Vagina (tissue), 2 donors: ENCODE measurements around the gene FANK1. TPM values are rescaled to one million over a fixed set of nuclear protein-coding genes. Genes with fewer than 3 reads are reported as not detected.

Experiments used
- DNase-seq, 2 donors: peaks; one replicate each; pipeline ENCODE4 v3.0.0-alpha.2; 2017; ENCODE audit errors: extremely low spot score in 2 of 2
- H3K27ac ChIP-seq: fragments of 200-600 bp; sonication (generic); one replicate; pipeline ENCODE4 v1.5.1; 2019
- H3K27me3 ChIP-seq: fragments of 200-600 bp; sonication (generic); one replicate; pipeline ENCODE4 v1.5.1; 2019
- H3K36me3 ChIP-seq, 2 donors: fragments of 200-600 bp; sonication (generic); one replicate each; pipeline ENCODE4 v1.5.1; 2017 to 2019
- H3K4me1 ChIP-seq: fragments of 200-600 bp; sonication (generic); one replicate; pipeline ENCODE4 v1.5.1; 2019
- H3K4me3 ChIP-seq, 2 donors: fragments of 200-600 bp; sonication (generic); 1 replicate in 1 of 2; 2 replicates in 1 of 2; pipeline ENCODE4 v1.5.1; 2016 to 2019
- H3K9me3 ChIP-seq: fragments of 200-600 bp; sonication (generic); one replicate; pipeline ENCODE4 v1.5.1; 2019
- POLR2A ChIP-seq, 2 donors: fragments of 450-650 bp; IDR thresholded peaks; one replicate each; pipeline ENCODE4 v1.6.1; 2017; ENCODE audit warnings: antibody characterized with exemption in 2 of 2, mild to moderate bottlenecking in 2 of 2, moderate library complexity in 2 of 2
- POLR2AphosphoS5 ChIP-seq, 2 donors: sonication (generic); formaldehyde crosslinking; IDR thresholded peaks; one replicate each; pipeline ENCODE4 v1.9.0; 2017; ENCODE audit warnings: antibody characterized with exemption in 2 of 2, mild to moderate bottlenecking in 2 of 2, low read depth in 1 of 2; ENCODE audit not compliant: insufficient read depth in 1 of 2
- intact Hi-C: fragments of 100-400 bp; cut with DNase I; formaldehyde crosslinking; loops from one replicate; pipeline ENCODE4 v1.15.1; 2023
- total RNA-seq: library from RNA; depleted of rRNA; stranded (reverse); fragments of >200 nt; gene quantifications from one replicate; pipeline ENCODE4 v1.2.3, GENCODE V29; 2016
- TF ChIP-seq, protein P1 (sequence below), 3 experiments: fragments of 450-650 bp in 2 of 3; fragments of 200-600 bp in 1 of 3; sonication (generic) in 1 of 3; IDR thresholded peaks; one replicate each; pipeline ENCODE4 v1.5.1; 2017 to 2019; ENCODE audit warnings: antibody characterized with exemption in 3 of 3, mild to moderate bottlenecking in 2 of 3, moderate library complexity in 2 of 3

FANK1 gene
- total RNA-seq, 1 donor from 2014 or later: 6.6 TPM

DNA sequence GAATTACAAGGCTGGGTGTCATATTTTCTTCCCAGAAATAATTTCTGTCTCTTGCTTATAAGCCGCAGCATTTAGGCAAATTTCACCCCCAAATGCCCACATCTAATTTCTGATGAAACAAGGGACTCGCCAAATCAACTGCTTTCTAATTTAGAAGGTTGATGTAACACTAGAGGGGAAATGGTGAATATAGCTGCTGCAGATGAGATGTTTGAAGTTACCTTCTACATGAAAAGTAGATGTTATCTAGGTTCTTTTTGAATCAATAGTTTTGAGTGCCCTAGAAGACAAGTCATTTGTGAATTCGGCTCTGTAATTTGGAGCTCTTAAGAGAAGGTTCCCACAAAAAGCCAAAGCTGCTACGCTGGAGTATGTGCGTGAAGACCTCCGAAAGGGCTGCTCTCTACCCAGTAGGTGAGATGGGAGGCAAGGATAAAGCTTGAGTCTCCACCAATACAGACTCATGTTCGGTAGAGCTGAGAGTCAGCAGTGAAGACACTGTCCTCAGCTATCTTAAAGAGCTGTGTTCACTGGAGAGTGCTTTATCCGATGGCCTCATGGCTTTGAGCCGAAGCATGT, 99.5 kb downstream of the FANK1 start:
- TF ChIP-seq, protein P1, sequence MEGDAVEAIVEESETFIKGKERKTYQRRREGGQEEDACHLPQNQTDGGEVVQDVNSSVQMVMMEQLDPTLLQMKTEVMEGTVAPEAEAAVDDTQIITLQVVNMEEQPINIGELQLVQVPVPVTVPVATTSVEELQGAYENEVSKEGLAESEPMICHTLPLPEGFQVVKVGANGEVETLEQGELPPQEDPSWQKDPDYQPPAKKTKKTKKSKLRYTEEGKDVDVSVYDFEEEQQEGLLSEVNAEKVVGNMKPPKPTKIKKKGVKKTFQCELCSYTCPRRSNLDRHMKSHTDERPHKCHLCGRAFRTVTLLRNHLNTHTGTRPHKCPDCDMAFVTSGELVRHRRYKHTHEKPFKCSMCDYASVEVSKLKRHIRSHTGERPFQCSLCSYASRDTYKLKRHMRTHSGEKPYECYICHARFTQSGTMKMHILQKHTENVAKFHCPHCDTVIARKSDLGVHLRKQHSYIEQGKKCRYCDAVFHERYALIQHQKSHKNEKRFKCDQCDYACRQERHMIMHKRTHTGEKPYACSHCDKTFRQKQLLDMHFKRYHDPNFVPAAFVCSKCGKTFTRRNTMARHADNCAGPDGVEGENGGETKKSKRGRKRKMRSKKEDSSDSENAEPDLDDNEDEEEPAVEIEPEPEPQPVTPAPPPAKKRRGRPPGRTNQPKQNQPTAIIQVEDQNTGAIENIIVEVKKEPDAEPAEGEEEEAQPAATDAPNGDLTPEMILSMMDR (IDR thresholded peaks at IDR 0.05): no peak
- TF ChIP-seq POLR2AphosphoS5 (IDR thresholded peaks at IDR 0.05; ENCODE audit: insufficient read depth in 1 of 2, low read depth in 1 of 2): no peak
- Histone ChIP-seq H3K27ac (no peak overlapping the region), H3K4me1 (no peaks in the 10 kb centered on the region), H3K4me3 (no peak overlapping the region), H3K36me3 (no peaks in the 10 kb centered on the region), H3K27me3 (no peaks in the 10 kb centered on the region), H3K9me3 (no peaks in the 10 kb centered on the region)
- no peak for DNase-seq
- intact Hi-C loops: no loop called here

DNA sequence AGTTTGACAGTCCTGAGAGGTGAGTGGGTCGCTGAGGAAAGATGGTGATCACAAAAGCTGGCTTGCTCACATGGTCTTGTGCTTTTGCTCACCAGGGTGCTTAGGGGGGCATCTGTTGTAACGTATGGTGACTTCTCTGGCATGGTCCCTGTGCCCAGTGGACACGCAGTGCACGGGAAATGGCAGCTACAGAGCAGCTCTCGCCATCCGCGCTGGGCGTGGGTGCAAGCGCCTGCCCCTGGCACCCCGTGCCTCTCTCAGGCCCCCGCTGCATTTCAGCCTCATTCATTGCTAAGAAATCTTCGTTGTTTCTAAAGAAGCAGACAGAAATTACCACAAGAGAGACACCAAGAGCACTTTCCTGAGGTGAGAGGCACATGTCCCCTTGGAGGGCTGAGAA, 101.2 kb downstream of the FANK1 start:
- Histone ChIP-seq H3K4me3 (no peak overlapping the region), H3K4me1 (no peaks in the 10 kb centered on the region), H3K9me3 (no peaks in the 10 kb centered on the region), H3K36me3 (no peaks in the 10 kb centered on the region), H3K27me3 (no peaks in the 10 kb centered on the region), H3K27ac (no peak overlapping the region)
- intact Hi-C loops: no loop called here
- TF ChIP-seq POLR2AphosphoS5 (IDR thresholded peaks at IDR 0.05; ENCODE audit: insufficient read depth in 1 of 2, low read depth in 1 of 2): no peak
- DNase-seq: no peak

DNA sequence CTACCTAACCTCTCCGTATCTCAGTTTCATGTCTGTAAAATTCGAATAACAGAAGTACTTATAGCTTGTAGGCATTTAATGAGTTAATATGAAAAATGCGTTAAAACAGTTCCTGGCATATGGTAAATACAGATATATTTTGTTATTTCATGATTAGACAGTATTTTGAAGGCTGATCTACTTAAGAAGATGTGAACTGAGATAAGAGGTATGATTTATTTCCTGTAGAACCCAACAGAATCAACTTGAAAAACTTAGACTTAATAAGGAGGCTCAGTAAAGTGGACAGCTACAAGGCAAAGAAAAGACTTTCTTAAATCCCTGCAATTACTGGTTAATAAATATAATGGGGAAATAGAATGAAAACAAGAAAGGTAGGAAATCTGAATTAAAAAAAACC, 103.3 kb downstream of the FANK1 start:
- H3K36me3 ChIP-seq: no peaks in the 10 kb centered on the region
- no peaks in the 10 kb centered on the region for H3K9me3 ChIP-seq
- TF ChIP-seq POLR2AphosphoS5 (IDR thresholded peaks at IDR 0.05; ENCODE audit: insufficient read depth in 1 of 2, low read depth in 1 of 2) (no peak), POLR2A (IDR thresholded peaks at IDR 0.05) (no peak)
- TF ChIP-seq, protein P1 (IDR thresholded peaks at IDR 0.05): no peak
- no peak overlapping the region for H3K27ac ChIP-seq
- no peak overlapping the region for H3K4me3 ChIP-seq
- no peak for DNase-seq
- H3K4me1 ChIP-seq: no peaks in the 10 kb centered on the region
- intact Hi-C loops: no loop called here
- H3K27me3 ChIP-seq: no peaks in the 10 kb centered on the region

DNA sequence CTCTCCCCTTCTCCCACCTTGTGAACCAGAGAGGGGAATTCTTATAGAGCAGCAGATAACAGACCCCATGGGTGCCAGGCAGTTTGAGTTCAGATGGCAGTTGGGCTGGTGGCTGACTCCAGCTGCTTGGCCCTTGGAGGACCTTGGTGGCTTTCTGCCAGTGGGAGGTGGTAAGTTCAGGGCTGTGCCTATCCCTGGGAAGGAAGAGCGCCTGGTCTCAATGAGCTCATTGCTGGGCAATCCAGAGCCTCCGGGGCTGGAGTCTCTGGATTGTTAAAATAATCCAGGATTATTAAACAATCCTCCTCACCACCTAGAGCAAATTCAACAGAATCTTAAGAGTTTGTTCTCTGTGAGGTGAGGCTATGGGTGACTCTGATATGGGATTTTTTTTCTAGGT, 105.2 kb downstream of the FANK1 start:
- Histone ChIP-seq H3K27me3 (no peaks in the 10 kb centered on the region), H3K36me3 (no peaks in the 10 kb centered on the region), H3K27ac (no peak overlapping the region), H3K9me3 (no peaks in the 10 kb centered on the region), H3K4me3 (no peak overlapping the region), H3K4me1 (no peaks in the 10 kb centered on the region)
- intact Hi-C loops: no loop called here
- TF ChIP-seq, protein P1 (IDR thresholded peaks at IDR 0.05): no peak
- TF ChIP-seq POLR2AphosphoS5 (IDR thresholded peaks at IDR 0.05; ENCODE audit: insufficient read depth in 1 of 2, low read depth in 1 of 2): no peak
- TF ChIP-seq POLR2A (IDR thresholded peaks at IDR 0.05): no peak
- no peak for DNase-seq

DNA sequence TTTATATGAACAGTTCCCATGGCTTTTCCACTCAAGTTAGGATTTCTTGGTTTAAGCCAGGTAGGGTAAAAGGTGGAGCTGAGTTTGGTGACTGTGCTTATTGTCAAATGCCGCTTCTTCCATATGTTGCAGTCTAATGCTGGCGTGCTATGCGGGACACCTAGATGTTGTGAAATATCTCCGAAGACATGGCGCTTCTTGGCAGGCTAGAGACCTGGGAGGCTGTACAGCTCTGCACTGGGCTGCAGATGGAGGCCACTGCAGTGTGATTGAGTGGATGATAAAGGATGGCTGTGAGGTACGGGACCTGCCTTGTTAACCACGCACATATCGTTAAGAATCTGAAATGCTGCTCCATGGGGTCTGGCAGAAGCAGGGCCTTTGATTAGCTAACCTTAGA, 108.4 kb downstream of the FANK1 start:
- Histone ChIP-seq H3K4me3 (no peak overlapping the region), H3K4me1 (no peaks in the 10 kb centered on the region), H3K27me3 (no peaks in the 10 kb centered on the region), H3K27ac (no peak overlapping the region), H3K36me3 (no peaks in the 10 kb centered on the region), H3K9me3 (no peaks in the 10 kb centered on the region)
- no peak for DNase-seq
- intact Hi-C loops: no loop called here
- TF ChIP-seq POLR2A (IDR thresholded peaks at IDR 0.05): no peak
- TF ChIP-seq POLR2AphosphoS5 (IDR thresholded peaks at IDR 0.05; ENCODE audit: insufficient read depth in 1 of 2, low read depth in 1 of 2): no peak
- TF ChIP-seq, protein P1 (IDR thresholded peaks at IDR 0.05): no peak
